GM19240 (cell line): Measurements from ENCODE around the gene ATAT1.
"Not testable (repeated sequence)": the region's sequence is repeated elsewhere in the genome, so short reads cannot be mapped to it uniquely, and the experiment has no call there.

ENCODE experiments used
- DNase-seq: peaks from one replicate; pipeline ENCODE4 v3.0.0; 2011; ENCODE audit warnings: low spot score; ENCODE audit not compliant: insufficient read length

Gene ATAT1

DNA sequence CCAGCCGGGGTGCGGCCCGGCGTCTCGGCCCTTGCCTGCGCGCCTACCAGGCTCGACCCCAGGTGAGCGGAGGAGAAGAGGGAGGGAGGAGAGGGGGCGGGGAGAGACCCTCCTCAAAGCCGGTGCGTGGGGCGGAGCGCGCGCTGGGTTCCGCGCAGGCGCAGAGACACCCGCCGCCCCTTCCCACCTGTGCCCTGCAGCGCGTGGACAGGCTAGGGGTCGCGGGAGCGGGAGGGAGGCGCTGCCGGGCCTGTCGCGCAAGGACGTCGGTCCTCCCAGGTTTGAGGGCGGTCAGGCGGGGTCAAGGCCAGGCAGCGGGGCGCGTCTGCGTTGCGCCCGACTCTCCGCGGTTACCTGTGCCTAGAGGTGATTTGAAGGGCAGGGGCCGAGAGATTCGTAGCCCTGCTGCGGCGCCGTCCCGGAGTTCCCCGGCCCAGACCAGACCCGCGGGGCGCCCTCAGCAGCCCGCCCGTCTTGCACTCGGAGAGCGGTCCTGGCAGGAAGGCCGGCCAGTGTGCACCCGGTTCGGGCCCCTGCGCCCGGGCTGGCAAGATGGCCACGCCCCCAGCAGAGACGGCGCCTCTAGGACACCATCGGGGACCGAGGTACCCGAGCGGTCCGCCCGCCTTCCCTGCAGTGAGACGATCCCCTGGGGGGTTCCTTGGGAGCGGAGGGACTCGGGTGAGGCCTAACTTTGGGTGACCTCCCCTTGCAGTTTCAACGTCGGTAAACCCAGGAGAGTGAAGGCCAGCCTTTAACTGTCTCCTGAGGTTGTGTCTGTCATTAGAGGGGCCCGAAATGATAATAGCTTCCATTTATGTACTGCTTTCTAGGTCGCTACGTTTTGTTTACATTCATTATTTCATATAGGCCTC, 20.8 kb downstream of the ATAT1 start:
- DNase-seq = peak; percentile 71

DNA sequence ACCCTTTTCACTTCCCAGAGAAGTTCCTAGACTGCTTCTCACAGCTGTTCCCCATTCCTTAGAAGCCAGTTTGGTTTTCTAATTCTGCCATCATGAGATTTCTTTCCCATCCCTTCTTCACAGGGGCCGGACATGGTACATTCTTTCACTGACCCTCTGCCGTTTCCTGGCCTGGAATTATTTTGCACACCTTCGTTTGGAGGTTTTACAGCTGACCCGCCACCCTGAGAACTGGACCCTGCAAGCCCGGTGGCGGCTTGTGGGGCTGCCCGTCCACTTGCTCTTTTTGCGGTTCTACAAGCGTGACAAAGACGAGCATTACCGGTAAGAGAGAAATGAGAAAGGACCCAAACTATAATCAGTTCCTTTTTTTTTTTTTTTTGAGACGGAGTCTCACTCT, 24.5 kb downstream of the ATAT1 start:
- no peak for DNase-seq

DNA sequence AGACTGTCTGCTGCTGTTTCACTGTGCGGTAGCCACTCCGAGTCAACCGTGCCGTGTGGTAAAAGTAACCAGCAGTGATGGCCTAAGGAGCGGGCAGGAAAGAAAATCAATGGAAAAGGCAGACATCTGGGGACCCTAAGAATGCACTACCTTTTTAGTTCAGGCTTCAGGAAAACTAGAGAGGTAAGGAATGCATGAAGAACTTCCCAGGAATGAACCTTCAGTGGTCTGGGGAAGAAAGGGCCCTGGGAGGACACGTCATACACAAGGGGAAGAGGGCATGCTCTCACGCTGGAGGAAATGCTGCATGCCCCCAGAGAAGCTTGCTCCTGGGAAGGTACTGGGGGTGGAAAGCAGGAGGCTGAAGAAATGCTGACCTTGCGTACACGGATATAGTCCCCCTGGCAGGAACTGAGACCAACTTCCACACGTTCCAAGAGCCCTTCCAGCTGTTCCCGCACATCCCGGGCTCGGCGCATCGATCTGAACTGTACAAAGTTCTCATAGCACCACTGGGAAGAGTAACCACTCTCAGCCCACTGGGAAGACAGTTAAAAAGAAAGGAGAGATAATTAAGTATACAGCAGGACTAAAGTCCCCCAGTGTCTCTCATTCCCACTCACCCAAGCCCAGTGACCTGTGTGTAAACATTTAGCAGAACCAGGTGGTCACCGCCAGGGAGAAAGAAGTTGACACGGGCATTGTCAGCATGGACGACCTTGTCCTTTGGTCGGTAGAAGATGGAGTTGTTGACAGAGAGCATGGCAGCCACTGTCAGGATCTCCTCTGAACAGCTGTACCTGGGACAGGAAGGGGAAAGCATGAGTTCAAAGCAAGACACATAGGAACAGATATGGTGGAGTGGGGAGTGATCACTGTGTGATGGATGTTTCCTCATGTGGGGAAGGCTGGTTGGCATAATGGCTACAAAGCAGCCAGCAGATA, 28.4 kb downstream of the ATAT1 start:
- no peak for DNase-seq

DNA sequence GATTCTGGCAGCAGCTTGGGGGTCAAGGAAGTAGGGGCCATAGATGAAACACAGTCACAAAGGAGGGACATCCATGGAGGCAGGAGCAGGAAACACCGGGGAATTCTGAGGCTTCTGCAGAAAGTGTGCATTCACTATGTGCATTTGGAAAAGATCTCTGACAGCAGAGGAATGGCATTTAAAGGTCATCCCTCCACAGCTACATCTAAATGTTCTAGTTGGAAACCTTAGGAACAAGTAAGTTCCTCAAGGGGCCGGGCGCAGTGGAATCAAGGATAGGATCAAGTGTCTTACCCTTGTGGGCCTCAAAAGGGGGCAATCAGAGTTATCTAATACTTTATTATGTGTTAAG, 29.0 kb downstream of the ATAT1 start:
- DNase-seq = no peak

DNA sequence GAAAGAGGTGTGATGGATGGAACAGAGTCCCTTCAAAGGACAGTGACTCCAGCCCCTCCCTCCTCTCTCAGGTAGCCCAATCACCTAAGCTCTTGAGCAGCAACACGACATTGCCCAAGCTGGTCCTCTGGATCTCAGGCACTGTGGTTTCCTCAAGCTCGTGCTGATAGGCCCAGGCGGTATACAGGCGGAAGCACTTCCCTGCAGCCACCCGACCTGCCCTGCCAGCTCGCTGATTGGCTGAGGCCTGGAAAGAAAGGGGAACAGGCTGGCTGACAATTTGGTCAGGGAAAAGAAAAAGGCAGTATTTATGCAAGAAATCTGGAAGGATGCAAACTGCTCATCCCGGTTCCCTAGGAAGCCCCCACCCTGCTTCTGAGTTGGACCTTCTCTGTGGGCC, 29.8 kb downstream of the ATAT1 start:
- no peak for DNase-seq

DNA sequence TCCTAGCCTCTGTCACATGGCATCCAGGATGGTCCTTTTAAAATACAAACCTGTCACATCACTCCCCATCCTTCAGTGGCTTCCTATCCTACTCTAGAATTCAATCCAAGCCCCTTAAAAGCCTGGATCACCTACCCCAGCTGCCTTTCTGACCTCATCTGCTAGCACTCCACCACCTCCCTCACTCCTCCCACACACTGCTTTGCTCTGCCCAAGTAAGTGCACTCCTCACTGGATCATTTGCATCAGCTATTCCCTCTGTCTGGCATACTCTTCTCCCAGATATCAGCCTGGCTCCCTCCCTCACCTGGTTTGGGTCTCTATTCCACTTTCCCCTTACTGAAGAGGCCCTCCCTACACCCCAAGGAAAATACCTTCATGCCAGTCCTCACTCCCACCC, 30.8 kb downstream of the ATAT1 start:
- no peak for DNase-seq

DNA sequence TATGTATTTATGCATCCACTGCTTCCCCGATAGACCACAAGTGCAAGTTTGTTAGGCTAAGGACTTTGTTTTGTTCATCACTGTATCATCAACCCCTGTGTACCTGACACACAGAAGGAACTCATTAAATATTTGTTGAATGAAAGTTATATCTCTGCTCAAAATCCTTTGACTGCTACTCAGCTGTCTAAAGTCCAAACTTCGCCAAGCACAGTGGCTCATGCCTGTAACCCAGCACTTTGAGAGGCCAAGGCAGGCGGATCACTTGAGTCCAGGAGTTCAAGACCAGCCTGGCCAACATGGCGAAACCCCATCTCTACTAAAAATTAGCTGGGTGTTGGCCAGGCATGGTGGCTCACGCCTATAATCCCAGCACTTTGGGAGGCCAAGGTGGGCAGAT, 31.2 kb downstream of the ATAT1 start:
- not testable (repeated sequence) for DNase-seq

DNA sequence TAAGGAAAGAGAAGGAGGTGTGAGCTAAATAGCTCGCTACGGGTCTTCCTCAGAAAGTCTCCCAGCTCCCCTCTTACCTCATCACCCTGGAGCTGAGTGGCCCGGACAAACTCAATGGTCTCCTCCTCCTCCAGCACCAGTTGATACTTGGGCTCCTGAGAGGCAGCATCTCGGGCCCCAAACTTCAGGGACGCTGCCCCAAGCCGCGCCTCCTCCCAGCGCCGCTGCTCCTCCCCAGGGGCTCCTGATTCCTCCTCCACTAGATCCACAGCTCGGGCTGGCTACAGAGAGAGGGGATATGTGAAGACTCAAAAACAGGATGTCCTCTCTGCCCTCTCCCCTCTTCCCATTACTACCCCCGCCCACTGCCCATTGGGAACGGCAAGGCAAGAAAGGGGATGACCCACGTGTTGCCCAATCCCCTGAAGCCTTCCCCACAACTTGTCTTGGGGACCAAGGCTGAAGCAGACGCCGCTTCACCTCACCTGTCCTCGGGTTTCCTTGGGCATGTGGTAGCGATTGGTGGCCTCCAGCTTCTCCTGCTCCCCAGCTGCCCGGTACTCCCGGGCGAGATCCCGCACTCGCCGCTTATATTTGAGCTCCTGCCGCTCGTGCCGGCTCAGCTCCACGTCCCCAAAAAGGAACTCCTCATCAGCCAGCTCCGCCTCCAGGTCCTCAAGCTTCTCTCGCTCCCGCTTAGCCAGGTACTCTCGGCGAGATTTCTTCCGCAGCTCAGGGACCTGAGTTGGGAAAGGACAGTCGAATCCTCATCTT, 38.5 kb downstream of the ATAT1 start:
- no peak for DNase-seq

DNA sequence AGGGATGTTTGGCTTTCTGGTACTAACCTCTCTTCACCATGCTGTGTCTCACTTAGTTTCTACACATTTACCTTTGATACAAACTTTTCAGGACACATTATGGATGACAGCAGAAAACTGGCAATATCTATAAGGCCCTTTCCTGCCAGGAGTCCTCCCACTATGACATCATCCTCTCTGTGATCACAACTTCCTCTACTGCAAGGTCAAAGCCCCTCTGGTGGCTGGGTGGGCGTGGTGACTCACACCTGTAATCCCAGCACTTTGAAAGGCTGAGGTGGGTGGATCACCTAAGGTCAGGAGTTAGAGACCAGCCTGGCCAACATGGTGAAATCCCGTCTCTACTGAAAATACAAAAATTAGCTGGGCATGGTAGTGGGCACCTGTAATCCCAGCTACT, 39.6 kb downstream of the ATAT1 start:
- not testable (repeated sequence) for DNase-seq

DNA sequence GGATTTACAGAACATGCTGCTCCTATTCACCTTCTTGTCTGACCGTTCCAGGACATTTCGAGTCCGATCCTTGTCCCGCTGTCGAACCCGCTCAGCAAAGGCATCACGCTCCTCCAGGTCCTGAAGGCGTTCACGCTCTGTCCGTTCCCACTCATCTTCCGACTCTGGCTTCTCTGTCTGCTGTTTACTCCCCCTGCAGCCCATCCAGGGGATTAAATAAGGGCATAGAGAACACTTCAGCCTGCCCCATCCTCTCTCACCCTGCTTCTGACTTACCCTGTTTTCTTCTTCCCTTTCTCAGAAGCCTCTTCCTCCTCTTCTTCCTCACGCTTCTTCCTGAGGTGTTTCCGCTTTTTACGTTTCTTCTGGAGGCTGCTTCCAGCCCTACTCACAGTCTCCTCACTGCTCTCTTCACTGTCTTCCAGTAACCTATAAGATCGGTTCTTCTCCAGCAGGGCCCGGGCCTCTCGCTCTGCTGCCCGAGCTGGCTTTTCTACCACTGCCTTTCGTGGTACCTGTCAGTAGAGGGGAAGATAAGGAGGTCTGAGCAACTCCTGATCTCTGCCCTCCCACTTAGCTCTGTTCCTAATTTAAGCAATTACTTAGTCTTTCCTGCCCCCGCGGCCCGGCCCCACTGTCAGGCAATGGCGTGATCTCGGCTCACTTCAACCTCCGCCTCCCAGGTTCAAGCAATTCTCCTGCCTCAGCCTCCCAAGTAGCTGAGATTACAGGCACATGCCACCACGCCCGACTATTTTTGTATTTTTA, 44.3 kb downstream of the ATAT1 start:
- DNase-seq = no peak

DNA sequence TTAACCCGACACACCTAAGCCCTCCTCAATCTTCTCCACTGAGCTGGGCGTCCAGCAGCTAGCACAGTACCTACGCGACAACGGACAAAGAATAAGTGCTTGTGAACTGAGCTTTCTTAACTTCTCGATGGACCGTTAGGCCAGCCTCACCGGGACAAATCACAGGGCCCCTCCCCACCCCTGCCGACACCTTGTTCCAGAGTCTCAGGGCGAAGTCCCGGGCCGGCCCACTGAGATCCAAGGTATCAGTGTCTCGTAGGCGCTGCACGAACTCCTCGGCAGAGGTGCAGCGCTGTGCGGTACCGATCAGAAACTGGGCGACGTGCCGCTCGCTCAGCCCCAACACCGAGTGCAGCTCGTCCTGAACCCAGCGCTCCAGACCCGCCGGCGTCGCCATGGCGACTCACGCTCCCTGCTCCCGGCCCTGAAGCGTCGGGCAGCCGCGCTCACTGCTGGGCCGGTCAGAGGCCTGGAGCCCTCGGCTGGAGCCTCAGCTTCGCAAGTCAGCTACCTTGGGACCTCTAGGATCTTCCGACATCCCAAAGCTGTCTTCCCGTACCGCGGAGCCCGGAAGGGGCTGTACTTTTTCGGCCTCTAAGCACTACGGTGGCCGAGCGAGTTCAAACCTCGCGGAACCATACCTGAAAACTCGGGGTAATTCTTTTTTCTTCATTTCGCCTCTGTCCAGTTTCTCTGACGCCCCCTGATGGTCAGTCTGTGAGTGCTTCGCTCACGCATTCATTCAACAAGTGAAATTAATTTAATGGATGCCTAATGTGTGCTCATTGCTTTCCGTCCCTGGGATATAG, 46.0 kb downstream of the ATAT1 start, which contains the start of gene DHX16:
TSS of gene DHX16 (minus strand) at position 562 of the 809 bp plus-strand sequence. CDS start at position 397, 165 bp downstream.
- DNase-seq = peak; percentile 92

DNA sequence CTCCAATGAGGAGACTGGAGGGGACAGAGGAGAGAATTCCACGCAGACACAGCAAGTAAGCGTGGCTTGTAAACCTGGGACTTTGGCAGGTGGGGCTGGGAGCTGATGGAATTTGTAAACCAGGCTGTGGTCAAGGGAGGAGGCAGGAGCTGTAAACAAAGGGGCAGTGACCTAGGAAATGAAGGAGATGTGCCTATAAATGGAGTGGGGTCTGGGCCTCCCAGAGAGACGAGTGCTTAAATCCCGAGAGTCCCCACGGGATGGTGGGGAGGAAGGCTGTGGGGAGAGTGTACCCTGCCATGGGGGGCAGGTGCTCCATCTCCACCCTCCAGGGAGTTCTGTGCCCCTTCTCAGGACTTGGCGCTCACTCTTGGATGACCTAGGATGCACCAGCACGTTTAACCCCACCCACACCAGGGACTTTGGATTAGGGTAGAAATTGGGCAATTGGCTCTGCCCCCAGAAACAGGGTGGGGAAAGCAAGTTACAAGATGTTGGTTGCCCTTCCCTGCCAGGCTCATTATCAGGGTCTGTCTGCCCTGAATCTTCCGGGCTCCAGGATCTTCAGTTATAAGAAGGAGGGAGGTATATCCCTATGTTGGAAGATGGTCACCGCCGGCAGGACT, 50.1 kb downstream of the ATAT1 start:
- DNase-seq = no peak

DNA sequence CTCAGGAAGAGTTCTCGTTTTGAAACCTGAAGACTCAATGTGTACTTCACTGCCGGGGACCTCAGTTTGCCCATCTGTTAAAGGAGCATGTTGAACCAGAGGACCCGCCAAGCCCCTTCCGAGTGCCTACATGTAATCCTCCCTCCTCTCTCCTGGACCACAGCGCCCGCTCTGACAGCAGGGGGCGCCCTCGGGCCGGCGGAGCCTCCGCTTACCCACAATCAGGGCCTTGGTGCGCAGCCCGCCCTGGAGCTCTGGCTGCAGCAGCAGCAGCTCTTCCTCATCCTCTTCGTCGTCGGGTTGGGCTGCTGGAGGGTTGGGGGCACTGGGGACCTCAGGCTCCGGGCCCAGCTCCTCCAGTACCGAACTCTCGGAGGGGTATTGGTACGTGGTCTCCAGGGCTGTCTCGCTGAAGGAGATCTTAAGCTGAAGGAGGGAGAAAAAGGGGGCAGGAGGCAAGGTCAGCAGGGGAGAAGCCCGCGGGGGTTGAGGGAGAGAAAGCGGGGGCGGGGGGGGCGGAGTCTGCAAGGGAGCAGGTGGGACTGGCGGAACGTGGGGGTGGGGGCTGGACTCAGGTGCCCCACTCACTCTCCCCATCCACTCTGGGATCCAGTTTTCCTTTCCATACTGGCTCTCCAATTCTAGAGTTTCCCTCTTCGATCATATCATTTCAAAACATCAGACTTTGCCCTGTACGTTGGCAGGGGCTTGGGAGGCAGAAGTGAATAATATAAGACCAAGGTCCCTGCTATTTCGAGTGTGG, 52.5 kb downstream of the ATAT1 start:
- peak; percentile 43 for DNase-seq

DNA sequence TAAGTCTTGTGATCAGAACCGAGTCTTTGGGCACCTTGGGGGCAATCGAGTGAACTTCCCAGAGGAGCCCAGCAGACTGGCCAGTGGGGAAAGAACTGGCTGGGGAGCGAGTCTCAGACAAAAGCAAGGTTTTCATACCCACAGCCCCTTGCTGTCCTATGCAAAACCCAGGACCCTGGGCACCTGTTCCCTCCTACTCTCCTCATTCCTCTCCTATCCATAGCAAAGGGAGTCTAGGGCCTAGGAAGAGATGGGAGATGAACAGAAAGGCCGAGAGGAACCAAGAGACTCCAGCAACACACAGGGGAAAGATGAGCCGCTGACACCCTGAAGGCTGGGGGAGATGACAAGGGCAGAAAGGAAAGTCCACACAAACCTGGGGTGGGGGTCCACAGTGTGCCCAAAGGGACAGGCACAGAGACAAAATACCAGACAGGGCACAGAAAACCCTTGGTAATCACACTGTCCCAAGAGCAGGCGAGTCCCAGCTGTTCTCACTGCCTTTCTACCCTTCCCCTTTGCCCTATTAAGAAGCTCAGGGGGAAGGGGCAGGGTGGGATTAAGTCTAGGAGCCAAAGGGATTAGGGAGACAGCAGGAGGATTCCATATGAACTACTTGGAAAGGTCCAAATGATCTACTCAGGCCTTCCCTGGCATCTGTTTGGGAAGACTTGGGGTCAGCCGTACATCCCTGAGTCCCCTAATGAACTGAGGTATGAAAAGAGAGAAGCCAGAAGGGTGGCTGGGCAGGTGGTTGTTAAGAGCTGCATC, 53.3 kb downstream of the ATAT1 start:
- DNase-seq = no peak

DNA sequence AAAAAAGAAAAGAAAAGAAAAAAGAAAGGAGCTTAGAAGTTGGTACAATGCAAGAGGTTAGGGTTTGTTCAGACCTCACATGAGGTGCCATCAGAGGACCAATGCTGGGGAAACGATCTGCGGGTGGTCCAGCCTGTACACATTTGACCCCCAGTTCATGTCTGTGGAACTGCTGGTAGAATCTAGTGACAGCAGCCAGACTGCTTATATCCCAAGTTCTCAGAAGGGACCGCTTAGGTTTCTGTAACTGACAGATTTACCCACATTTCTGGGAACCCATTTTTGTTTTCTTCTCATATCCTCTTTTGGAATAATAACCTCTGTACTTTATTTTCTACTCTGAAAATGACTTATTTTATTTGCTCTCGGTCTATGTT, 55.1 kb downstream of the ATAT1 start:
- no peak for DNase-seq

DNA sequence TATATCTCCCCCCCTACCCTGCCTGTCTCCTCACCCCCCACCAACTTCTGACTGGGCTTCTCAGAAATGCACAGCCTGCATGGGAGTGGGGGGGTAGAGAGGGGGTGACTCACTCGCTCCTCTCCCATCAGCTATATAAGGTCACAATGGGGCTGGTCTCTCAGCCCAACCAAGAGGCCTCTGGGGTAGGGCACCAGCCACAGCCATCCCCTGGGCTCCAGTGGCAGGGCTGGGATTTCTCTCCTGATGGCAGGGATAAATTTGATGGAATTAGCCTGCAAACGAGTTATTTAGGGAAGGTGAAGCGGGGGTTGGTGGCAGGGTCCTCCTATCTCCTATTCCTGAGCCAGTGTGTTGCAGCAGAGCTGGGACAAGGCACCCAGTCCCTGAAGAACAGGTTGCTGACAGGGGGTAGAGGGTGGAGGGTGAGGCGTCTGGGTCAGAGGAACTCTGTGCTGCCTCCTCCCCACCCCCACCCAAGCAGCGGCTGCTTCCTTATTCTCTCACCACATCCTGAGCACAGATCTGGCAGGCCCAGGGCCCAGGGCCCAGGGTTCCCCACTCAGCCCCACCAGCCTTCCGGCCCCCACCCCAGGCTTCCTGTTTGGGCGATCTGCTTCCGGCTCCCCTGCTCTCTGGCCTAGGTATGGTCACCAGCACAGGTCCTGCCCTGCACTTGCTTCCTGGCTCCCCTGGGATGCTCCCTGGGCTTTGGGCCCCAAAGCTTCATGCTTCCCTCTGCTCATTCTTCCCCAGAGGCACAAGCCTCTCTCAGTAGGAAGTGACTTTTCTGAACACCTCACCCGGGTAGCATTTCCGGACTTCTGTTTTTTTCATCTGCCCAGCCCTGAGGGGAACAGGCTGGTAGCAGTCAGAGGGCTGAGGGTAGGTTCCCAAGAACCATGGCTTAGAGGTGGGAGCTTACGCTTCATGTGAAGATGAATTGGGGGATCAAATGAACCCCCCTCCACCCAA, 55.8 kb downstream of the ATAT1 start:
- peak; percentile 53 for DNase-seq
